Transverse colon (tissue), 3 donors: ENCODE data around the gene GRPEL1.

Experiments used
- POLR2A ChIP-seq: fragments of 450-650 bp; IDR thresholded peaks from one replicate; pipeline ENCODE4 v1.6.1; 2016; ENCODE audit warnings: antibody characterized with exemption, mild to moderate bottlenecking, moderate library complexity
- TF ChIP-seq, protein P1 (sequence below), 5 experiments: fragments of 200-600 bp in 3 of 5; fragments of 450-650 bp in 2 of 5; sonication (generic) in 3 of 5; IDR thresholded peaks; 1 replicate in 2 of 5; 2 replicates in 3 of 5; pipeline ENCODE4 v1.5.1; 2016 to 2017; ENCODE audit warnings: antibody characterized with exemption in 5 of 5, inconsistent platforms in 3 of 5, mild to moderate bottlenecking in 2 of 5, moderate library complexity in 1 of 5

DNA sequence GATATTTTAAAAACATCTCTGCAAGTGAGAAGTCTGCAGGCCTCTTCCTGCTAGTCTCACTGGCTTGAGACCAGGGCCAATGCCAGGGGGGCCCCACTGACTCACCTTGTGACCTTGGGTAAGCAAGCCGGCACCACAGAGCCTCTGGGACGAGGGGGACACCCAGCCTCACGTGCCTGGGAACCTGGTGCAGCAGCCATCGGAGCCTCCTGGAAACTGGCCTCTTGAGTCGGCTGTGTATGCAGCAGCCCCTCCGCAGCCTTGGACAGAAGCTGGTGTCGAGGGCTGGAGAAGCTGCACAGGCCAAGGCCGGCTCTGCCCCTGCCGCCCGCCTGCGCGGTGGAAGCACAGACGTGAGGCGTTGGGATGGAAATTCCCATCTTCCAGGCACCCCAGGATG is 16.0 kb downstream of the GRPEL1 start:
- TF ChIP-seq POLR2A = no peak
- TF ChIP-seq, protein P1, sequence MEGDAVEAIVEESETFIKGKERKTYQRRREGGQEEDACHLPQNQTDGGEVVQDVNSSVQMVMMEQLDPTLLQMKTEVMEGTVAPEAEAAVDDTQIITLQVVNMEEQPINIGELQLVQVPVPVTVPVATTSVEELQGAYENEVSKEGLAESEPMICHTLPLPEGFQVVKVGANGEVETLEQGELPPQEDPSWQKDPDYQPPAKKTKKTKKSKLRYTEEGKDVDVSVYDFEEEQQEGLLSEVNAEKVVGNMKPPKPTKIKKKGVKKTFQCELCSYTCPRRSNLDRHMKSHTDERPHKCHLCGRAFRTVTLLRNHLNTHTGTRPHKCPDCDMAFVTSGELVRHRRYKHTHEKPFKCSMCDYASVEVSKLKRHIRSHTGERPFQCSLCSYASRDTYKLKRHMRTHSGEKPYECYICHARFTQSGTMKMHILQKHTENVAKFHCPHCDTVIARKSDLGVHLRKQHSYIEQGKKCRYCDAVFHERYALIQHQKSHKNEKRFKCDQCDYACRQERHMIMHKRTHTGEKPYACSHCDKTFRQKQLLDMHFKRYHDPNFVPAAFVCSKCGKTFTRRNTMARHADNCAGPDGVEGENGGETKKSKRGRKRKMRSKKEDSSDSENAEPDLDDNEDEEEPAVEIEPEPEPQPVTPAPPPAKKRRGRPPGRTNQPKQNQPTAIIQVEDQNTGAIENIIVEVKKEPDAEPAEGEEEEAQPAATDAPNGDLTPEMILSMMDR (IDR thresholded peaks at IDR 0.05) = no peak
